ENCODE data around the gene RPL31.

DNA sequence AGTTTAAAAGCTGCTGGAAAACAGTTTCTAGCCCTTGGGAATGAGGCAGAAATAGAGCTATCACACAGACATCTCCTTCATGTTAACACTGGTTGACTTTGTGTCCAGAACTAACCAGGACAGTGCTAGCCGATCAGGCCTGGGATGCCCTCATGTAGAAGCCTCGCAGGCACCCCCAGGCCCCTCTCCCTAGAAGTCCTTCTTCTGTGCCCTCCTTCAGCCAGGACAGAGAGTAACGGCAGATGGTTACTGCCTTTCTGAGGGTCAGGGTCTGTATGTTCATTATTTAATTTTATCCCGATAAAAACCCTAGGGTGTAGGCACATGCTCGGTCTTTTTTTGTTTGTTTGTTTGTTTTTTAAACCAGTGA lies 10.7 kb upstream of the RPL31 start:
- TF ChIP-seq, protein P1, sequence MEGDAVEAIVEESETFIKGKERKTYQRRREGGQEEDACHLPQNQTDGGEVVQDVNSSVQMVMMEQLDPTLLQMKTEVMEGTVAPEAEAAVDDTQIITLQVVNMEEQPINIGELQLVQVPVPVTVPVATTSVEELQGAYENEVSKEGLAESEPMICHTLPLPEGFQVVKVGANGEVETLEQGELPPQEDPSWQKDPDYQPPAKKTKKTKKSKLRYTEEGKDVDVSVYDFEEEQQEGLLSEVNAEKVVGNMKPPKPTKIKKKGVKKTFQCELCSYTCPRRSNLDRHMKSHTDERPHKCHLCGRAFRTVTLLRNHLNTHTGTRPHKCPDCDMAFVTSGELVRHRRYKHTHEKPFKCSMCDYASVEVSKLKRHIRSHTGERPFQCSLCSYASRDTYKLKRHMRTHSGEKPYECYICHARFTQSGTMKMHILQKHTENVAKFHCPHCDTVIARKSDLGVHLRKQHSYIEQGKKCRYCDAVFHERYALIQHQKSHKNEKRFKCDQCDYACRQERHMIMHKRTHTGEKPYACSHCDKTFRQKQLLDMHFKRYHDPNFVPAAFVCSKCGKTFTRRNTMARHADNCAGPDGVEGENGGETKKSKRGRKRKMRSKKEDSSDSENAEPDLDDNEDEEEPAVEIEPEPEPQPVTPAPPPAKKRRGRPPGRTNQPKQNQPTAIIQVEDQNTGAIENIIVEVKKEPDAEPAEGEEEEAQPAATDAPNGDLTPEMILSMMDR (IDR thresholded peaks at IDR 0.05) = no peak
- TF ChIP-seq SIN3A (IDR thresholded peaks at IDR 0.05; ENCODE audit: borderline replicate concordance, low read depth, low read length) = no peak
- TF ChIP-seq FOXJ3 (CRISPR knock-in tag; IDR thresholded peaks at IDR 0.05) = no peak
- TF ChIP-seq JUND (IDR thresholded peaks at IDR 0.05) = no peak
- TF ChIP-seq POLR2AphosphoS5 (IDR thresholded peaks at IDR 0.05; ENCODE audit: low read depth, low read length) = no peak
- no peak for TF ChIP-seq YY1 (IDR thresholded peaks at IDR 0.05; ENCODE audit: low read depth)
- TF ChIP-seq NFIC (IDR thresholded peaks at IDR 0.05; ENCODE audit: borderline replicate concordance) = no peak
- TF ChIP-seq RFX5 (IDR thresholded peaks at IDR 0.05; ENCODE audit: low read length) = no peak

Measured in SK-N-SH (cell line).